GM18870 (cell line): ENCODE data around the gene ITGA3.
"Not testable (repeated sequence)": the region's sequence is repeated elsewhere in the genome, so short reads cannot be mapped to it uniquely, and the experiment has no call there.

Source experiments
- ATAC-seq: cut with Tn5 transposase; IDR thresholded peaks from one replicate; pipeline ENCODE4 v1.9.1; 2021; ENCODE audit warnings: moderate library complexity; ENCODE audit not compliant: unreplicated experiment

ITGA3 gene

GRCh38 chr17:50034498-50035364, 21.2 kb upstream of the ITGA3 start:
- no peak for ATAC-seq

- ATAC-seq: no peak
Measured at GRCh38 chr17:50035421-50035879, 20.5 kb upstream of the ITGA3 start.

- no peak for ATAC-seq
Measured at GRCh38 chr17:50035945-50036344, 20.0 kb upstream of the ITGA3 start.

GRCh38 chr17:50036455-50037261, 19.3 kb upstream of the ITGA3 start:
- ATAC-seq: no peak

GRCh38 chr17:50037321-50038107, 18.4 kb upstream of the ITGA3 start:
- ATAC-seq: no peak

- ATAC-seq: no peak
Measured at GRCh38 chr17:50039058-50039457, 16.9 kb upstream of the ITGA3 start.

- not testable (repeated sequence) for ATAC-seq
Measured at GRCh38 chr17:50040496-50040895, 15.4 kb upstream of the ITGA3 start.

- ATAC-seq: no peak
Measured at GRCh38 chr17:50042211-50042610, 13.7 kb upstream of the ITGA3 start.

- ATAC-seq: no peak
Measured at GRCh38 chr17:50043290-50044148, 12.4 kb upstream of the ITGA3 start.

GRCh38 chr17:50044483-50044882, 11.4 kb upstream of the ITGA3 start:
- ATAC-seq: no peak

- no peak for ATAC-seq
Measured at GRCh38 chr17:50045154-50045553, 10.8 kb upstream of the ITGA3 start.

GRCh38 chr17:50046179-50046578, 9.7 kb upstream of the ITGA3 start:
- no peak for ATAC-seq

GRCh38 chr17:50046667-50047066, 9.2 kb upstream of the ITGA3 start:
- no peak for ATAC-seq

GRCh38 chr17:50047083-50047482, 8.8 kb upstream of the ITGA3 start:
- no peak for ATAC-seq

- ATAC-seq: no peak
Measured at GRCh38 chr17:50047488-50048126, 8.3 kb upstream of the ITGA3 start.

- no peak for ATAC-seq
Measured at GRCh38 chr17:50048146-50048720, 7.7 kb upstream of the ITGA3 start.

GRCh38 chr17:50048988-50049387, 6.9 kb upstream of the ITGA3 start:
- no peak for ATAC-seq

GRCh38 chr17:50049636-50050035, 6.3 kb upstream of the ITGA3 start:
- ATAC-seq: no peak

- ATAC-seq: no peak
Measured at GRCh38 chr17:50050431-50051032, 5.4 kb upstream of the ITGA3 start.
